Psoas muscle (tissue), 8 donors: ENCODE results near the gene CNOT6. TPM values are rescaled to one million over a fixed set of nuclear protein-coding genes. Genes with fewer than 3 reads are reported as not detected.

Source experiments
- ATAC-seq, 4 donors: fragments of 200-7000 bp; cut with Tn5 transposase; one replicate each; pipeline ENCODE4 v1.9.1; 2020; ENCODE audit warnings: moderate library complexity in 3 of 4, mild to moderate bottlenecking in 2 of 4
- DNase-seq, 2 donors: peaks; one replicate each; pipeline ENCODE4 v3.0.0-alpha.2; 2020
- H3K27ac ChIP-seq: fragments of 200-600 bp; one replicate; pipeline ENCODE4 v1.8.0; 2022
- H3K27me3 ChIP-seq, 3 donors: fragments of 200-600 bp in 1 of 3; one replicate each; pipeline versions ENCODE4 v1.6.1 to v1.8.0; 2013 to 2022; ENCODE audit warnings: low read length in 2 of 3, mild to moderate bottlenecking in 2 of 3, moderate library complexity in 1 of 3; ENCODE audit not compliant: insufficient read depth in 3 of 3
- H3K36me3 ChIP-seq, 2 donors: fragments of 200-600 bp in 1 of 2; one replicate each; pipeline versions ENCODE4 v1.6.1 to v1.8.0; 2013 to 2022; ENCODE audit warnings: low read depth in 1 of 2, mild to moderate bottlenecking in 1 of 2, moderate library complexity in 1 of 2; ENCODE audit not compliant: insufficient read depth in 1 of 2
- H3K4me1 ChIP-seq: fragments of 200-600 bp; one replicate; pipeline ENCODE4 v1.8.0; 2022
- H3K4me3 ChIP-seq: fragments of 200-600 bp; one replicate; pipeline ENCODE4 v1.8.0; 2022; ENCODE audit warnings: mild to moderate bottlenecking
- H3K9me3 ChIP-seq: fragments of 200-600 bp; one replicate; pipeline ENCODE4 v1.8.0; 2022
- CTCF ChIP-seq: fragments of 200-600 bp; IDR thresholded peaks from one replicate; pipeline ENCODE4 v1.8.0; 2022; ENCODE audit warnings: antibody characterized with exemption
- WGBS, 3 donors: extraction: QIAGEN DNeasy Blood & Tissue Kit; methylation state at CpG; one replicate each; pipeline versions ENCODE4 v1.1.6 to v1.1.7; 2013; 5-methylcytosine and 5-hydroxymethylcytosine counted together
- intact Hi-C, 2 donors: fragments of 100-400 bp; cut with DNase I; formaldehyde crosslinking; loops; one replicate each; pipeline versions ENCODE4 v1.11.0 to v1.14.2; 2022
- polyA plus RNA-seq, 3 donors: library from polyadenylated mRNA; stranded (reverse); fragments of 200-250 nt; gene quantifications; one replicate each; pipeline ENCODE4 v1.2.3, GENCODE V29; 2013
- total RNA-seq, 4 donors: library from RNA; stranded (reverse); fragmentation: NEBNext Ultra II Directional in 2 of 4; extraction: Animal tissue kit (Norgen Biotek cat#: 25700) in 2 of 4; gene quantifications; one replicate each; pipeline versions ENCODE4 v1.2.1 to v1.2.4, GENCODE V29; 2021 to 2023
- donor health status: healthy with polysubstance abuse.
- donor health status: DM: no; HTN: no; CAD: no; lungs with moderate emphysema.
- donor health status: Bipolar disorder and iron deficiency.
- donor health status: healthy.
- donor health status: DM: yes; HTN: yes; CAD: no.
- donor health status: DM: no; HTN: no; CAD: no.
- donor health status: DM: no; HTN: no; CAD: no.
- donor health status: DM: yes; HTN: yes; CAD: no.

Gene CNOT6
- total and polyA plus RNA-seq, 7 donors = 3.6 to 13.7 (median 8.7) TPM

GRCh38 chr5:180618829-180619562 lies 124.8 kb downstream of the CNOT6 start:
- WGBS, 3 donors = 21 to 27% (median 23%) methylated on average over 63 to 90 of the region's 90 CpGs
- Histone ChIP-seq H3K36me3 (no peaks in the 10 kb centered on the region), H3K4me1 (no peaks in the 10 kb centered on the region), H3K27me3 (peaks cover 0 to 12% (median 9%) of the 10 kb centered on the region in 3 donors), H3K4me3 (peak overlapping the region; percentile 25), H3K27ac (no peak overlapping the region), H3K9me3 (no peaks in the 10 kb centered on the region)
- DNase-seq (no peak), ATAC-seq (no peak)
- intact Hi-C loops = no loop called here
- TF ChIP-seq CTCF = no peak

DNA sequence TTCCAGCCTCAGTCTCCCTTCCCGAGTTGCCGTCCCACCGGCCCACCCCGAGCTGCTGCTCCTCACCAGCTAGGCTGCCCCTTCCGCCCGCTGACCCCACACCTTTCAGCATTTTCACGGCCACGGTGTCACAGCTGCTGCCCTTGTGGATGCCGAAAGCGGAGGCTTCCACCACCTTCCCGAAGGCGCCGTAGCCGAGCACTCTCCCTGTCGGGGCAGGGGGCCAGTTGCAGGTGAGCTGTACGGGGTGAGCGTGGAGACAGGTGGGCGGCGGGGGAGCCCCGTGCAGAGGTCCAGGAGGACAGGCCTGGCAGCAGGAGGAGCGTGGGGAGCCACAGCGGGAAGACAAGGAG lies 125.4 kb downstream of the CNOT6 start:
- Histone ChIP-seq H3K4me3 (no peak overlapping the region), H3K27ac (no peak overlapping the region), H3K36me3 (no peaks in the 10 kb centered on the region), H3K4me1 (no peaks in the 10 kb centered on the region), H3K27me3 (peaks cover 0 to 12% (median 9%) of the 10 kb centered on the region in 3 donors), H3K9me3 (no peaks in the 10 kb centered on the region)
- WGBS, 3 donors = 69 to 79% (median 73%) methylated on average over 22 of the region's 22 CpGs
- ATAC-seq (no peak), DNase-seq (no peak)
- TF ChIP-seq CTCF = no peak
- intact Hi-C loops = no loop called here

- H3K4me1 ChIP-seq = no peaks in the 10 kb centered on the region
- no peak for TF ChIP-seq CTCF
- ATAC-seq (no peak), DNase-seq (no peak)
- H3K4me3 ChIP-seq = no peak overlapping the region
- H3K27me3 ChIP-seq = peaks cover 0 to 12% (median 9%) of the 10 kb centered on the region in 3 donors
- no peak overlapping the region for H3K27ac ChIP-seq
- WGBS, 3 donors = 88% methylated on average over 14 of the region's 14 CpGs
- no peaks in the 10 kb centered on the region for H3K9me3 ChIP-seq
- intact Hi-C loops = no loop called here
- no peaks in the 10 kb centered on the region for H3K36me3 ChIP-seq
Observed at GRCh38 chr5:180620014-180620413, 125.8 kb downstream of the CNOT6 start.

GRCh38 chr5:180621311-180621710 lies 127.1 kb downstream of the CNOT6 start:
- ATAC-seq (no peak), DNase-seq (no peak)
- peaks cover 0 to 17% (median 11%) of the 10 kb centered on the region in 3 donors for H3K27me3 ChIP-seq
- no peak overlapping the region for H3K27ac ChIP-seq
- no peak for TF ChIP-seq CTCF
- WGBS, 3 donors = 71 to 85% (median 82%) methylated on average over 20 to 32 of the region's 32 CpGs
- no peak overlapping the region for H3K4me3 ChIP-seq
- intact Hi-C loops = no loop called here
- H3K4me1 ChIP-seq = no peaks in the 10 kb centered on the region
- H3K36me3 ChIP-seq = no peaks in the 10 kb centered on the region
- no peaks in the 10 kb centered on the region for H3K9me3 ChIP-seq

DNA sequence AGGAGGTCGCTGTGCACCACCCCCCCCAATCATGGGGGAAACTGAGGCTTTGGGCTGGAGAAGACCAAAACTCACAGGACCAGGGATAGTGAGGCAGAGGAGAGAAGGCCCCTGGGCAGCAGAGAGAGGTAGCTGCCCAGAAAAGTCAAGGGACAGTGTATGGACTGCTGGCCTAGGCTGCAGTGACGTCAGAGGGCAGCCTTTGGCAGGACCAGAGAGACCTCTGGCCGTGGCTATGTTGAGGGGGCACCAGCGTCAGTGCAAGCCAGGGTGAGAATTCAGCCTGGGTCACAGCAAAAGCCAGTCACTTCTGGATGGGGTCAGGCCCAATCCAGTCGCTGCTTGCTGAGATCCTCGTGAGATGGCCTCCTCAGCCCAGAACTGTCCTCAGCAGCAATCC lies 128.7 kb downstream of the CNOT6 start:
- Histone ChIP-seq H3K36me3 (no peaks in the 10 kb centered on the region), H3K4me1 (no peaks in the 10 kb centered on the region), H3K27ac (no peak overlapping the region), H3K27me3 (peaks cover 0 to 17% (median 11%) of the 10 kb centered on the region in 3 donors), H3K9me3 (no peaks in the 10 kb centered on the region), H3K4me3 (no peak overlapping the region)
- intact Hi-C loops = no loop called here
- WGBS, 3 donors = 77 to 83% (median 81%) methylated on average over 6 of the region's 6 CpGs
- ATAC-seq (no peak), DNase-seq (no peak)
- TF ChIP-seq CTCF = no peak
